UCSD-AML1 (cell line): ENCODE data around the gene TACR2.

Experiments used
- DNase-seq: peaks from one replicate; lab custom pipeline; 2025; ENCODE audit not compliant: unreplicated experiment; lab: John Stamatoyannopoulos, UW

TACR2 gene

GRCh38 chr10:69405221-69405620, 11.5 kb downstream of the TACR2 start:
- DNase-seq: no peak

GRCh38 chr10:69404786-69405185, 11.9 kb downstream of the TACR2 start:
- no peak for DNase-seq

- DNase-seq: no peak
Measured at GRCh38 chr10:69403519-69403918, 13.2 kb downstream of the TACR2 start.

GRCh38 chr10:69403066-69403465, 13.7 kb downstream of the TACR2 start:
- no peak for DNase-seq

- no peak for DNase-seq
Measured at GRCh38 chr10:69402386-69402785, 14.3 kb downstream of the TACR2 start.

GRCh38 chr10:69401416-69401815, 15.3 kb downstream of the TACR2 start:
- DNase-seq: no peak

GRCh38 chr10:69400936-69401335, 15.8 kb downstream of the TACR2 start:
- no peak for DNase-seq

- DNase-seq: no peak
Measured at GRCh38 chr10:69398466-69398865, 18.3 kb downstream of the TACR2 start.

- DNase-seq: no peak
Measured at GRCh38 chr10:69397972-69398371, 18.7 kb downstream of the TACR2 start.

- DNase-seq: no peak
Measured at GRCh38 chr10:69394020-69394419, 22.7 kb downstream of the TACR2 start.

GRCh38 chr10:69392481-69393000, 24.2 kb downstream of the TACR2 start:
- DNase-seq: peak; percentile 80

GRCh38 chr10:69391158-69391557, 25.6 kb downstream of the TACR2 start:
- no peak for DNase-seq

- peak; percentile 60 for DNase-seq
Measured at GRCh38 chr10:69389827-69390490, 26.8 kb downstream of the TACR2 start.

- no peak for DNase-seq
Measured at GRCh38 chr10:69388488-69388887, 28.2 kb downstream of the TACR2 start.

- DNase-seq: no peak
Measured at GRCh38 chr10:69387500-69387899, 29.2 kb downstream of the TACR2 start.

- DNase-seq: no peak
Measured at GRCh38 chr10:69385454-69386350, 31.0 kb downstream of the TACR2 start.

- DNase-seq: no peak
Measured at GRCh38 chr10:69384320-69384719, 32.4 kb downstream of the TACR2 start.

- no peak for DNase-seq
Measured at GRCh38 chr10:69383558-69383957, 33.2 kb downstream of the TACR2 start.

- DNase-seq: no peak
Measured at GRCh38 chr10:69382382-69383117, 34.2 kb downstream of the TACR2 start.

- DNase-seq: no peak
Measured at GRCh38 chr10:69379800-69380199, 36.9 kb downstream of the TACR2 start.

GRCh38 chr10:69377933-69378332, 38.8 kb downstream of the TACR2 start:
- no peak for DNase-seq
